Large intestine (tissue), 3 donors: Measurements from ENCODE around the gene FOXO3. TPM values are rescaled to one million over a fixed set of nuclear protein-coding genes. Genes with fewer than 3 reads are reported as not detected.

Source experiments
- DNase-seq, 2 donors: peaks; one replicate each; pipeline versions ENCODE4 v3.0.0 to v3.0.0-alpha.2; 2013
- H3K27ac ChIP-seq: one replicate; pipeline ENCODE4 v1.5.1; 2013; ENCODE audit warnings: low read length
- H3K27me3 ChIP-seq: 2 replicates; pipeline ENCODE4 v1.6.1; 2013; ENCODE audit warnings: low read length; ENCODE audit not compliant: control insufficient read depth, insufficient read depth
- H3K36me3 ChIP-seq: 2 replicates; pipeline ENCODE4 v1.6.1; 2013; ENCODE audit warnings: low read length; ENCODE audit not compliant: control insufficient read depth, insufficient read depth
- H3K4me1 ChIP-seq: one replicate; pipeline ENCODE4 v1.6.1; 2013; ENCODE audit warnings: low read length; ENCODE audit not compliant: control insufficient read depth, insufficient read depth
- H3K4me3 ChIP-seq: one replicate; pipeline ENCODE4 v1.5.1; 2013; ENCODE audit warnings: low read length
- H3K9me3 ChIP-seq: one replicate; pipeline ENCODE4 v1.6.1; 2013; ENCODE audit warnings: mild to moderate bottlenecking, low read depth, low read length, moderate library complexity; ENCODE audit not compliant: control insufficient read depth
- WGBS: methylation state at CpG from one replicate; pipeline ENCODE4 v1.1.5; 2013; ENCODE audit warnings: low lambda C conversion rate; ENCODE audit not compliant: insufficient coverage; 5-methylcytosine and 5-hydroxymethylcytosine counted together
- polyA plus RNA-seq: library from polyadenylated mRNA; unstranded; fragments of 120-200 nt; gene quantifications from one replicate; pipeline ENCODE4 v1.2.1, GENCODE V29; 2013

The FOXO3 gene
- polyA plus RNA-seq, 1 donor, result 39.9 TPM

- no peak overlapping the region for H3K4me3 ChIP-seq
- no peak for DNase-seq
- H3K27me3 ChIP-seq, result no peaks in the 10 kb centered on the region
- no peaks in the 10 kb centered on the region for H3K36me3 ChIP-seq
- H3K27ac ChIP-seq, result no peak overlapping the region
- no CpG with 5 or more reads among the region's 3 CpGs for WGBS
- H3K9me3 ChIP-seq, result peaks cover 5% of the 10 kb centered on the region
- no peaks in the 10 kb centered on the region for H3K4me1 ChIP-seq
Measured at GRCh38 chr6:108616544-108616943, 55.8 kb downstream of the FOXO3 start.

GRCh38 chr6:108616973-108617372 is 56.3 kb downstream of the FOXO3 start:
- Histone ChIP-seq H3K4me1 (no peaks in the 10 kb centered on the region), H3K27ac (no peak overlapping the region), H3K4me3 (no peak overlapping the region), H3K36me3 (no peaks in the 10 kb centered on the region), H3K27me3 (no peaks in the 10 kb centered on the region), H3K9me3 (peaks cover 5% of the 10 kb centered on the region)
- no peak for DNase-seq

GRCh38 chr6:108618623-108619152 is 58.0 kb downstream of the FOXO3 start:
- no peak for DNase-seq
- no peaks in the 10 kb centered on the region for H3K4me1 ChIP-seq
- no peaks in the 10 kb centered on the region for H3K36me3 ChIP-seq
- no peaks in the 10 kb centered on the region for H3K9me3 ChIP-seq
- H3K27ac ChIP-seq, result no peak overlapping the region
- whole genome bisulfite sequencing, result no CpG with 5 or more reads among the region's 3 CpGs
- H3K4me3 ChIP-seq, result no peak overlapping the region
- no peaks in the 10 kb centered on the region for H3K27me3 ChIP-seq

- no peaks in the 10 kb centered on the region for H3K9me3 ChIP-seq
- no peak for DNase-seq
- H3K4me1 ChIP-seq, result no peaks in the 10 kb centered on the region
- H3K27ac ChIP-seq, result no peak overlapping the region
- 100% methylated on average over 1 of the region's 2 CpGs for WGBS
- no peaks in the 10 kb centered on the region for H3K27me3 ChIP-seq
- no peaks in the 10 kb centered on the region for H3K36me3 ChIP-seq
- no peak overlapping the region for H3K4me3 ChIP-seq
Measured at GRCh38 chr6:108619431-108620197, 58.9 kb downstream of the FOXO3 start.

GRCh38 chr6:108621117-108621516 is 60.4 kb downstream of the FOXO3 start:
- Histone ChIP-seq H3K27me3 (no peaks in the 10 kb centered on the region), H3K36me3 (no peaks in the 10 kb centered on the region), H3K4me1 (no peaks in the 10 kb centered on the region), H3K9me3 (no peaks in the 10 kb centered on the region), H3K4me3 (no peak overlapping the region), H3K27ac (no peak overlapping the region)
- WGBS, result no CpG with 5 or more reads among the region's 6 CpGs
- DNase-seq, result no peak

- no peaks in the 10 kb centered on the region for H3K9me3 ChIP-seq
- no peaks in the 10 kb centered on the region for H3K4me1 ChIP-seq
- WGBS, result no CpG with 5 or more reads among the region's 11 CpGs
- no peak for DNase-seq
- no peak overlapping the region for H3K4me3 ChIP-seq
- no peaks in the 10 kb centered on the region for H3K36me3 ChIP-seq
- H3K27ac ChIP-seq, result no peak overlapping the region
- no peaks in the 10 kb centered on the region for H3K27me3 ChIP-seq
Measured at GRCh38 chr6:108622641-108623298, 62.1 kb downstream of the FOXO3 start.

- Histone ChIP-seq H3K4me3 (no peak overlapping the region), H3K9me3 (no peaks in the 10 kb centered on the region), H3K27me3 (no peaks in the 10 kb centered on the region), H3K4me1 (no peaks in the 10 kb centered on the region), H3K27ac (no peak overlapping the region), H3K36me3 (no peaks in the 10 kb centered on the region)
- DNase-seq, result no peak
- WGBS, result no CpG with 5 or more reads among the region's 1 CpG
Measured at GRCh38 chr6:108623995-108624394, 63.3 kb downstream of the FOXO3 start.

GRCh38 chr6:108625581-108625980 is 64.9 kb downstream of the FOXO3 start:
- H3K36me3 ChIP-seq, result no peaks in the 10 kb centered on the region
- DNase-seq, result no peak
- H3K27me3 ChIP-seq, result no peaks in the 10 kb centered on the region
- no peak overlapping the region for H3K27ac ChIP-seq
- H3K9me3 ChIP-seq, result no peaks in the 10 kb centered on the region
- H3K4me1 ChIP-seq, result no peaks in the 10 kb centered on the region
- H3K4me3 ChIP-seq, result no peak overlapping the region

GRCh38 chr6:108626777-108627176 is 66.1 kb downstream of the FOXO3 start:
- Histone ChIP-seq H3K27ac (no peak overlapping the region), H3K27me3 (no peaks in the 10 kb centered on the region), H3K4me3 (no peak overlapping the region), H3K9me3 (no peaks in the 10 kb centered on the region), H3K4me1 (no peaks in the 10 kb centered on the region), H3K36me3 (no peaks in the 10 kb centered on the region)
- no CpG with 5 or more reads among the region's 2 CpGs for WGBS
- DNase-seq, result no peak

GRCh38 chr6:108627692-108628550 is 67.2 kb downstream of the FOXO3 start:
- WGBS, result no CpG with 5 or more reads among the region's 4 CpGs
- no peak for DNase-seq
- no peaks in the 10 kb centered on the region for H3K9me3 ChIP-seq
- H3K27me3 ChIP-seq, result no peaks in the 10 kb centered on the region
- no peaks in the 10 kb centered on the region for H3K36me3 ChIP-seq
- no peaks in the 10 kb centered on the region for H3K4me1 ChIP-seq
- H3K27ac ChIP-seq, result no peak overlapping the region
- H3K4me3 ChIP-seq, result no peak overlapping the region
